Caco-2 (cell line): Measurements from ENCODE around the gene HRH2. TPM values are rescaled to one million over a fixed set of nuclear protein-coding genes. Genes with fewer than 3 reads are reported as not detected.
"Not testable (repeated sequence)": the region's sequence is repeated elsewhere in the genome, so short reads cannot be mapped to it uniquely, and the experiment has no call there.

Experiments
- BruUV-seq: library from RNA; stranded (reverse); fragments of 400-500 nt; replicated peaks from 2 replicates; lab custom pipeline; 2021; lab: Mats Ljungman, UMichigan
- CTCF ChIA-PET: fragments of 300-600 bp; sonication (Branson Sonifier 250); formaldehyde crosslinking; loops from one replicate; lab custom pipeline; 2022; ENCODE audit warnings: antibody characterized with exemption; lab: Charles Lee
- POLR2A ChIA-PET: fragments of 300-600 bp; sonication (Branson Sonifier 250); formaldehyde crosslinking; loops from one replicate; lab custom pipeline; 2022; ENCODE audit warnings: antibody characterized with exemption; lab: Charles Lee
- DNase-seq, 2 experiments: peaks; one replicate each; pipeline versions ENCODE4 v3.0.0 to v3.0.0-alpha.2; 2020 to 2022
- H3K27me3 ChIP-seq: replicated peaks from 2 replicates; pipeline ENCODE4 v1.6.0; 2011; ENCODE audit warnings: low read length; ENCODE audit not compliant: control insufficient read depth, insufficient read depth
- H3K36me3 ChIP-seq: 2 replicates; pipeline ENCODE4 v1.5.1; 2011; ENCODE audit warnings: low read length; ENCODE audit not compliant: control insufficient read depth, insufficient read depth
- H3K4me1 ChIP-seq: fragments of 250-450 bp; sonication (Bioruptor Pico); 2 replicates; pipeline ENCODE4 v1.5.1; 2020; ENCODE audit warnings: mild to moderate bottlenecking
- H3K4me3 ChIP-seq: 2 replicates; pipeline ENCODE4 v1.5.1; 2011; ENCODE audit warnings: low read depth, mild to moderate bottlenecking, control low read depth, low read length
- H3K9me3 ChIP-seq: fragments of 250-450 bp; sonication (Bioruptor Pico); 2 replicates; pipeline ENCODE4 v1.5.1; 2020; ENCODE audit warnings: mild to moderate bottlenecking, moderate library complexity
- H3K27ac Mint-ChIP-seq: one replicate; pipeline ENCODE4 v1.8.0; 2022; ENCODE audit warnings: mixed read lengths; ENCODE audit not compliant: unreplicated experiment
- H3K27me3 Mint-ChIP-seq: one replicate; pipeline ENCODE4 v1.8.0; 2022; ENCODE audit warnings: mixed read lengths; ENCODE audit not compliant: insufficient read depth, unreplicated experiment
- H3K36me3 Mint-ChIP-seq: one replicate; pipeline ENCODE4 v1.8.0; 2022; ENCODE audit warnings: mild to moderate bottlenecking, mixed read lengths; ENCODE audit not compliant: insufficient read depth, unreplicated experiment
- H3K4me1 Mint-ChIP-seq: one replicate; pipeline ENCODE4 v1.8.0; 2022; ENCODE audit warnings: low read depth, mixed read lengths; ENCODE audit not compliant: unreplicated experiment
- H3K4me3 Mint-ChIP-seq: one replicate; pipeline ENCODE4 v1.8.0; 2022; ENCODE audit warnings: mild to moderate bottlenecking, moderate library complexity, mixed read lengths; ENCODE audit not compliant: unreplicated experiment
- H3K9me3 Mint-ChIP-seq: one replicate; pipeline ENCODE4 v1.8.0; 2022; ENCODE audit warnings: mixed read lengths; ENCODE audit not compliant: unreplicated experiment
- CTCF ChIP-seq, 2 experiments: fragments of 200-600 bp in 1 of 2; IDR thresholded peaks; 1 replicate in 1 of 2; 2 replicates in 1 of 2; pipeline versions ENCODE4 v1.5.1 to v1.8.0; 2011 to 2022; ENCODE audit warnings: antibody characterized with exemption in 1 of 2, control low read depth in 1 of 2, inconsistent platforms in 1 of 2, low read depth in 1 of 2, low read length in 1 of 2, mild to moderate bottlenecking in 1 of 2, moderate library complexity in 1 of 2; ENCODE audit not compliant: insufficient read depth in 1 of 2, severe bottlenecking in 1 of 2, unreplicated experiment in 1 of 2
- intact Hi-C: fragments of 100-400 bp; cut with micrococcal nuclease; formaldehyde crosslinking; loops from one replicate; pipeline ENCODE4 v1.10.0; 2022; ENCODE audit not compliant: unreplicated experiment
- total RNA-seq: library from RNA; stranded (reverse); gene quantifications from 2 replicates; pipeline ENCODE4 v1.2.3, GENCODE V29; 2022

The HRH2 gene
- total RNA-seq, 1 experiment from 2014 or later, result not detected

GRCh38 chr5:175718401-175719108 is 60.7 kb downstream of the HRH2 start:
- H3K4me1 ChIP-seq, result peaks cover 9% of the 10 kb centered on the region; the same call in 1 of the 2 replicates
- DNase-seq, result peak; percentile 51 to 74
- H3K4me1 Mint-ChIP-seq, result peaks cover 11% of the 10 kb centered on the region
- no peaks in the 10 kb centered on the region for H3K27me3 Mint-ChIP-seq
- intact Hi-C loops, result loop anchor here (2.0 kb wide), 2 partner anchors 102 to 184 kb away; no protein-coding TSS in a partner anchor
- peak overlapping the region; percentile 24 for H3K27ac Mint-ChIP-seq
- peak; percentile 88 to 93 for TF ChIP-seq CTCF (IDR thresholded peaks at IDR 0.05; ENCODE audit: insufficient read depth in 1 of 2, low read depth in 1 of 2, low read length in 1 of 2, severe bottlenecking in 1 of 2, unreplicated experiment in 1 of 2)
- H3K9me3 Mint-ChIP-seq, result peaks cover 25% of the 10 kb centered on the region
- POLR2A ChIA-PET, result no interaction called here
- CTCF ChIA-PET, result interaction anchor here (0.6 to 3.2 kb wide), 18 partner anchors 10 to 929 kb away, joined by 3 to 63 read pairs (median 4); partner anchors contain the start of gene TSPAN17
- H3K27me3 ChIP-seq, result no peaks in the 10 kb centered on the region
- BruUV-seq, result no TSS peak
- no peaks in the 10 kb centered on the region for H3K36me3 Mint-ChIP-seq
- H3K36me3 ChIP-seq, result no peaks in the 10 kb centered on the region
- no peak overlapping the region for H3K4me3 ChIP-seq
- no peaks in the 10 kb centered on the region for H3K9me3 ChIP-seq
- no peak overlapping the region for H3K4me3 Mint-ChIP-seq

GRCh38 chr5:175719109-175719432 is 61.2 kb downstream of the HRH2 start:
- POLR2A ChIA-PET, H3K27me3 ChIP-seq, H3K36me3 ChIP-seq, DNase-seq, H3K9me3 ChIP-seq, H3K27me3 Mint-ChIP-seq, BruUV-seq, H3K27ac Mint-ChIP-seq, H3K4me3 Mint-ChIP-seq, H3K4me3 ChIP-seq, H3K4me1 ChIP-seq, H3K36me3 Mint-ChIP-seq: not testable (repeated sequence)
- peaks cover 25% of the 10 kb centered on the region for H3K9me3 Mint-ChIP-seq
- intact Hi-C loops, result loop anchor here (2.0 kb wide), 2 partner anchors 102 to 184 kb away; no protein-coding TSS in a partner anchor
- H3K4me1 Mint-ChIP-seq, result peaks cover 11% of the 10 kb centered on the region
- CTCF ChIA-PET, result interaction anchor here (0.6 to 3.2 kb wide), 14 partner anchors 9 to 187 kb away, joined by 3 to 63 read pairs (median 4); no protein-coding TSS in a partner anchor

DNA sequence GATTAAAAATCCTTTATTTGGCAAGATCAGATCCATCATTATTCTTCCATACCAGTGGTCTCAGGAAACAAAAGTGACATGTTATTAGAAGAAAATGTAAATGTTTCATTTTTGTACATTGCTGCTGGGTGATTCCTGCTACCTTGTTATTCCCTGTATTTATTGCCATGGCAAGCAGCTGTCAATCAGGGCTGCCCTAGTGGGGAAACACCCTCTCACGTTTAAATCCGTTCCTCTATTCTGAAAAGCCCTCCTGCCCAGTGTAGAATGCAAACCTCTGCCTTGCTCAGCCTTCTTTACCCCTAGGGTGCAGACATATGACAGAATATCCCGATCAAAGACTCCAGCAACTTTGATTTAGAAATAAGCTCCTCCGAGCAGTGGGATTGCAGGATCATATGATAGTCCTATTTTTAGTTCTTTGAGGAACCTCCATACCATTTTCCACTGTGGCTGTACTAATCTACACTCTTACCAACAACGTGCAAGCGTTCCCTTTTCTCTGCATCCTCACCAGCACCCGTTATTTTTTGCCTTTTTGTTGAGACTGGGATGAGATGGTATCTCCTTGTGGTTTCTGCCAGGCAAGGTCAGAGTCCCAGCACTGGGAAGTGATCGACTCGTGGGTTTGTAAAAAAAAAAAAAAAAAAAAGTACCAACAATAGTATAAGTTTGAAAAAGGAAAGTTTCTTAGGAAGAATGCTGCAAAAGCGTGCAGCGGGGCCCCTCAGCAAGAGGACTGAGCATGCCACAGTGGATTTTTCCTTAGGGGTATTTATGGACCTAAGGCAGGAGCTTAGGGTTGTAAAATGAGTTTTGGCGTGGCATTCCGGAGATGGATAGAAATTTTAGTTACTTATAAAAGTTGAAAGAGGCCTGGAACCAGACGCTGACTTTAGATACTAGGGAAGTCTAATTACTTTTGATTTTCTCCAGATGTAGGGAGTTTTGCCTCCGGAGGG is 66.7 kb downstream of the HRH2 start:
- Histone ChIP-seq H3K9me3 (no peaks in the 10 kb centered on the region), H3K4me1 (no peaks in the 10 kb centered on the region), H3K36me3 (no peaks in the 10 kb centered on the region), H3K27me3 (no peaks in the 10 kb centered on the region), H3K4me3 (no peak overlapping the region)
- no peak for TF ChIP-seq CTCF (IDR thresholded peaks at IDR 0.05; ENCODE audit: insufficient read depth in 1 of 2, low read depth in 1 of 2, low read length in 1 of 2, severe bottlenecking in 1 of 2, unreplicated experiment in 1 of 2)
- peak in 1 of 2 experiments; percentile 3 for DNase-seq
- no peaks in the 10 kb centered on the region for H3K27me3 Mint-ChIP-seq
- intact Hi-C loops, result no loop called here
- H3K36me3 Mint-ChIP-seq, result no peaks in the 10 kb centered on the region
- no TSS peak for BruUV-seq
- no peak overlapping the region for H3K27ac Mint-ChIP-seq
- ChIA-PET POLR2A (no interaction called here), CTCF (interaction anchor here (1.4 kb wide), 1 partner anchor 191 kb away, joined by 3 read pairs; no protein-coding TSS in a partner anchor)
- peaks cover 8% of the 10 kb centered on the region for H3K4me1 Mint-ChIP-seq
- H3K9me3 Mint-ChIP-seq, result no peaks in the 10 kb centered on the region
- no peak overlapping the region for H3K4me3 Mint-ChIP-seq
